WTC11 (cell line): ENCODE results near the gene CLIC6. TPM values are rescaled to one million over a fixed set of nuclear protein-coding genes. Genes with fewer than 3 reads are reported as not detected.

Experiments
- ATAC-seq: fragments of 200-7000 bp; cut with Tn5 transposase; 2 replicates; pipeline ENCODE4 v1.10.0; 2021; ENCODE audit warnings: mild to moderate bottlenecking, moderate library complexity
- CTCF ChIA-PET: fragments of 300-600 bp; sonication (Branson Sonifier 250); formaldehyde crosslinking; loops from one replicate; lab custom pipeline; 2021; ENCODE audit warnings: antibody characterized with exemption; lab: Charles Lee
- POLR2A ChIA-PET: fragments of 350-600 bp; sonication (Branson Sonifier 250); formaldehyde crosslinking; loops from one replicate; lab custom pipeline; 2021; ENCODE audit warnings: antibody characterized with exemption; lab: Charles Lee
- DNase-seq: peaks from one replicate; pipeline ENCODE4 v3.0.0; 2021; ENCODE audit warnings: low spot score
- H3K27ac Mint-ChIP-seq: 2 replicates; pipeline ENCODE4 v1.8.0; 2021; ENCODE audit warnings: mixed read lengths
- H3K27me3 Mint-ChIP-seq: 2 replicates; pipeline ENCODE4 v1.8.0; 2021; ENCODE audit warnings: low read depth, mild to moderate bottlenecking, moderate library complexity, mixed read lengths
- H3K36me3 Mint-ChIP-seq: 2 replicates; pipeline ENCODE4 v1.8.0; 2021; ENCODE audit warnings: mixed read lengths
- H3K4me1 Mint-ChIP-seq: 2 replicates; pipeline ENCODE4 v1.8.0; 2022; ENCODE audit warnings: mixed read lengths
- H3K4me3 Mint-ChIP-seq: 2 replicates; pipeline ENCODE4 v1.8.0; 2021; ENCODE audit warnings: mild to moderate bottlenecking, moderate library complexity, mixed read lengths
- H3K9me3 Mint-ChIP-seq: 2 replicates; pipeline ENCODE4 v1.8.0; 2021; ENCODE audit warnings: mixed read lengths
- CREB1 ChIP-seq: sonication (generic); formaldehyde crosslinking; IDR thresholded peaks from 2 replicates; pipeline ENCODE4 v1.8.0; 2023; ENCODE audit warnings: mild to moderate bottlenecking, missing genetic modification reagents
- CREM ChIP-seq: sonication (generic); formaldehyde crosslinking; IDR thresholded peaks from 2 replicates; pipeline ENCODE4 v1.8.1; 2022; ENCODE audit warnings: mild to moderate bottlenecking, missing genetic modification reagents, moderate library complexity
- ETV6 ChIP-seq: sonication (generic); formaldehyde crosslinking; IDR thresholded peaks from 2 replicates; pipeline ENCODE4 v1.8.1; 2022; ENCODE audit warnings: mild to moderate bottlenecking, missing genetic modification reagents
- FOXJ3 ChIP-seq: sonication (generic); formaldehyde crosslinking; IDR thresholded peaks from 2 replicates; pipeline ENCODE4 v1.9.0; 2021; ENCODE audit warnings: missing genetic modification reagents, mild to moderate bottlenecking, borderline replicate concordance
- FOXK1 ChIP-seq: sonication (generic); formaldehyde crosslinking; IDR thresholded peaks from 2 replicates; pipeline ENCODE4 v1.8.0; 2022; ENCODE audit warnings: mild to moderate bottlenecking, moderate library complexity, missing genetic modification reagents
- FOXP1 ChIP-seq: sonication (generic); formaldehyde crosslinking; IDR thresholded peaks from 2 replicates; pipeline ENCODE4 v1.8.0; 2022; ENCODE audit warnings: missing genetic modification reagents, mild to moderate bottlenecking, moderate library complexity, borderline replicate concordance
- GRHL2 ChIP-seq: fragments of 250-450 bp; sonication (Bioruptor Pico); IDR thresholded peaks from 2 replicates; pipeline ENCODE4 v1.8.0; 2022; ENCODE audit warnings: mild to moderate bottlenecking, moderate library complexity; ENCODE audit not compliant: insufficient replicate concordance, severe bottlenecking
- GTF2I ChIP-seq: fragments of 250-450 bp; sonication (Bioruptor Pico); conservative IDR thresholded peaks from 2 replicates; pipeline ENCODE4 v1.4.0; 2021; ENCODE audit warnings: mild to moderate bottlenecking
- IRF2 ChIP-seq: sonication (generic); formaldehyde crosslinking; IDR thresholded peaks from 2 replicates; pipeline ENCODE4 v1.8.0; 2022; ENCODE audit warnings: low read depth, missing genetic modification reagents, borderline replicate concordance
- JAZF1 ChIP-seq: fragments of 250-450 bp; sonication (Bioruptor Pico); IDR thresholded peaks from 2 replicates; pipeline ENCODE4 v1.9.0; 2021; ENCODE audit warnings: moderate library complexity, mild to moderate bottlenecking, inconsistent platforms
- JUN ChIP-seq: sonication (generic); formaldehyde crosslinking; IDR thresholded peaks from 2 replicates; pipeline ENCODE4 v1.8.0; 2023; ENCODE audit warnings: mild to moderate bottlenecking, missing genetic modification reagents
- NFATC4 ChIP-seq: fragments of 250-450 bp; sonication (Bioruptor Pico); IDR thresholded peaks from 2 replicates; pipeline ENCODE4 v1.9.0; 2021; ENCODE audit warnings: mild to moderate bottlenecking
- NR3C1 ChIP-seq: sonication (generic); formaldehyde crosslinking; conservative IDR thresholded peaks from 2 replicates; pipeline ENCODE4 v1.8.1; 2023; ENCODE audit warnings: low read depth, mild to moderate bottlenecking, missing genetic modification reagents
- PRRX2 ChIP-seq: fragments of 250-450 bp; sonication (Bioruptor Pico); IDR thresholded peaks from 2 replicates; pipeline ENCODE4 v1.8.0; 2021; ENCODE audit warnings: mild to moderate bottlenecking
- SMAD4 ChIP-seq: sonication (generic); formaldehyde crosslinking; IDR thresholded peaks from 2 replicates; pipeline ENCODE4 v1.8.0; 2022; ENCODE audit warnings: mild to moderate bottlenecking, missing genetic modification reagents
- TCF7 ChIP-seq: sonication (generic); formaldehyde crosslinking; IDR thresholded peaks from 2 replicates; pipeline ENCODE4 v1.8.0; 2022; ENCODE audit warnings: mild to moderate bottlenecking, low read depth, missing genetic modification reagents, moderate library complexity
- TP53 ChIP-seq: sonication (generic); formaldehyde crosslinking; IDR thresholded peaks from 2 replicates; pipeline ENCODE4 v1.8.1; 2023; ENCODE audit warnings: mild to moderate bottlenecking, missing genetic modification reagents
- ZNF138 ChIP-seq: sonication (generic); formaldehyde crosslinking; conservative IDR thresholded peaks from 2 replicates; pipeline ENCODE4 v1.8.1; 2022; ENCODE audit warnings: mild to moderate bottlenecking, moderate library complexity, missing genetic modification reagents
- ZNF219 ChIP-seq: sonication (generic); formaldehyde crosslinking; IDR thresholded peaks from 2 replicates; pipeline ENCODE4 v1.8.0; 2023; ENCODE audit warnings: missing genetic modification reagents, mild to moderate bottlenecking, borderline replicate concordance
- ZNF396 ChIP-seq: fragments of 250-450 bp; sonication (Bioruptor Pico); IDR thresholded peaks from 2 replicates; pipeline ENCODE4 v1.8.0; 2021; ENCODE audit warnings: mild to moderate bottlenecking, moderate library complexity, borderline replicate concordance
- total RNA-seq: library from RNA; stranded (reverse); gene quantifications from 3 replicates; pipeline ENCODE4 v1.2.3, GENCODE V29; 2021
- TF ChIP-seq, protein P1 (sequence below): sonication (generic); formaldehyde crosslinking; IDR thresholded peaks from 2 replicates; pipeline ENCODE4 v1.8.1; 2022; ENCODE audit warnings: missing genetic modification reagents, borderline replicate concordance
- TF ChIP-seq, protein P2 (sequence below): fragments of 250-450 bp; sonication (Bioruptor Pico); IDR thresholded peaks from 2 replicates; pipeline ENCODE4 v1.9.0; 2021; ENCODE audit warnings: moderate library complexity, mild to moderate bottlenecking, inconsistent platforms, borderline replicate concordance
- TF ChIP-seq, protein P3 (sequence below): sonication (generic); formaldehyde crosslinking; IDR thresholded peaks from 2 replicates; pipeline ENCODE4 v1.8.0; 2022; ENCODE audit warnings: mild to moderate bottlenecking, missing genetic modification reagents
- TF ChIP-seq, protein P4 (sequence below): fragments of 200-600 bp; IDR thresholded peaks from 2 replicates; pipeline ENCODE4 v1.8.0; 2022; ENCODE audit warnings: antibody characterized with exemption
- TF ChIP-seq, protein P5 (sequence below): sonication (generic); formaldehyde crosslinking; conservative IDR thresholded peaks from 2 replicates; pipeline ENCODE4 v1.8.1; 2022; ENCODE audit warnings: mild to moderate bottlenecking, missing genetic modification reagents
- TF ChIP-seq, protein P6 (sequence below): sonication (generic); formaldehyde crosslinking; IDR thresholded peaks from 2 replicates; pipeline ENCODE4 v1.8.1; 2023; ENCODE audit warnings: mild to moderate bottlenecking, missing genetic modification reagents
- TF ChIP-seq, protein P7 (sequence below): fragments of 250-450 bp; sonication (Bioruptor Pico); conservative IDR thresholded peaks from 2 replicates; pipeline ENCODE4 v1.9.0; 2021; ENCODE audit warnings: mild to moderate bottlenecking

CLIC6 gene
- total RNA-seq, 1 experiment from 2014 or later, result 1.8 TPM

DNA sequence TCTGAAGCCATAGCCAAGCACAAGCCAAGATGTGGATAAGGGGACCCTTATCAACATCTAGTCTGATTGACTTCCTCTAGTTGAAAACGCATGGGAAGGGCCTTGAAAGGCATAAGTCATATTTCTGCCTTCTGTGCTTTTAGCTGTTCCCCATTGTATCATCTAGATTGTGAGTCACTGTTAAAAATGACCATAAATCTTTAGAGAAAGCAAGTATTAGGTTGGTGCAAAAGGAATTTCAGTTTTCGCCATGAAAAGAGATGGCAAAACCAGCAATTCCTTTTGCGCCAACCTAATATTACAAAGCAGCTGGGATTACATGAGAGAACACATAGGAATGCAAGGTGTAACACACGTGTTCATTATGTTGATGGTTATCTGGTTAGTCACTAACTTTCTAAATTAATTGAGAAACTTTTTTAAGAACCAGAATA, 63.6 kb downstream of the CLIC6 start:
- no peak for ATAC-seq
- ChIA-PET POLR2A (no interaction called here), CTCF (interaction anchor here (1.1 to 1.3 kb wide), 2 partner anchors 9 to 13 kb away, joined by 3 read pairs; no protein-coding TSS in a partner anchor)
- TF ChIP-seq, protein P1, sequence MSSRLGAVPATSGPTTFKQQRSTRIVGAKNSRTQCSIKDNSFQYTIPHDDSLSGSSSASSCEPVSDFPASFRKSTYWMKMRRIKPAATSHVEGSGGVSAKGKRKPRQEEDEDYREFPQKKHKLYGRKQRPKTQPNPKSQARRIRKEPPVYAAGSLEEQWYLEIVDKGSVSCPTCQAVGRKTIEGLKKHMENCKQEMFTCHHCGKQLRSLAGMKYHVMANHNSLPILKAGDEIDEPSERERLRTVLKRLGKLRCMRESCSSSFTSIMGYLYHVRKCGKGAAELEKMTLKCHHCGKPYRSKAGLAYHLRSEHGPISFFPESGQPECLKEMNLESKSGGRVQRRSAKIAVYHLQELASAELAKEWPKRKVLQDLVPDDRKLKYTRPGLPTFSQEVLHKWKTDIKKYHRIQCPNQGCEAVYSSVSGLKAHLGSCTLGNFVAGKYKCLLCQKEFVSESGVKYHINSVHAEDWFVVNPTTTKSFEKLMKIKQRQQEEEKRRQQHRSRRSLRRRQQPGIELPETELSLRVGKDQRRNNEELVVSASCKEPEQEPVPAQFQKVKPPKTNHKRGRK (CRISPR knock-in tag), result no peak
- TF ChIP-seq JAZF1 (CRISPR knock-in tag), result no peak
- TF ChIP-seq IRF2 (CRISPR knock-in tag), result no peak
- TF ChIP-seq CREM (CRISPR knock-in tag), result no peak
- no peak for TF ChIP-seq TP53
- TF ChIP-seq FOXP1 (CRISPR knock-in tag), result no peak
- TF ChIP-seq NFATC4 (CRISPR knock-in tag), result no peak
- no peak for TF ChIP-seq CREB1 (CRISPR knock-in tag)
- no peak for TF ChIP-seq ZNF138 (CRISPR knock-in tag)
- no peak for TF ChIP-seq JUN (CRISPR knock-in tag)
- TF ChIP-seq, protein P2, sequence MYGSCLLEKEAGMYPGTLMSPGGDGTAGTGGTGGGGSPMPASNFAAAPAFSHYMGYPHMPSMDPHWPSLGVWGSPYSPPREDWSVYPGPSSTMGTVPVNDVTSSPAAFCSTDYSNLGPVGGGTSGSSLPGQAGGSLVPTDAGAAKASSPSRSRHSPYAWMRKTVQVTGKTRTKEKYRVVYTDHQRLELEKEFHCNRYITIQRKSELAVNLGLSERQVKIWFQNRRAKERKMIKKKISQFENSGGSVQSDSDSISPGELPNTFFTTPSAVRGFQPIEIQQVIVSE (CRISPR knock-in tag), result no peak
- TF ChIP-seq, protein P3, sequence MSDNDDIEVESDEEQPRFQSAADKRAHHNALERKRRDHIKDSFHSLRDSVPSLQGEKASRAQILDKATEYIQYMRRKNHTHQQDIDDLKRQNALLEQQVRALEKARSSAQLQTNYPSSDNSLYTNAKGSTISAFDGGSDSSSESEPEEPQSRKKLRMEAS (CRISPR knock-in tag), result no peak
- TF ChIP-seq FOXK1 (CRISPR knock-in tag), result no peak
- TF ChIP-seq PRRX2 (CRISPR knock-in tag), result no peak
- TF ChIP-seq, protein P4, sequence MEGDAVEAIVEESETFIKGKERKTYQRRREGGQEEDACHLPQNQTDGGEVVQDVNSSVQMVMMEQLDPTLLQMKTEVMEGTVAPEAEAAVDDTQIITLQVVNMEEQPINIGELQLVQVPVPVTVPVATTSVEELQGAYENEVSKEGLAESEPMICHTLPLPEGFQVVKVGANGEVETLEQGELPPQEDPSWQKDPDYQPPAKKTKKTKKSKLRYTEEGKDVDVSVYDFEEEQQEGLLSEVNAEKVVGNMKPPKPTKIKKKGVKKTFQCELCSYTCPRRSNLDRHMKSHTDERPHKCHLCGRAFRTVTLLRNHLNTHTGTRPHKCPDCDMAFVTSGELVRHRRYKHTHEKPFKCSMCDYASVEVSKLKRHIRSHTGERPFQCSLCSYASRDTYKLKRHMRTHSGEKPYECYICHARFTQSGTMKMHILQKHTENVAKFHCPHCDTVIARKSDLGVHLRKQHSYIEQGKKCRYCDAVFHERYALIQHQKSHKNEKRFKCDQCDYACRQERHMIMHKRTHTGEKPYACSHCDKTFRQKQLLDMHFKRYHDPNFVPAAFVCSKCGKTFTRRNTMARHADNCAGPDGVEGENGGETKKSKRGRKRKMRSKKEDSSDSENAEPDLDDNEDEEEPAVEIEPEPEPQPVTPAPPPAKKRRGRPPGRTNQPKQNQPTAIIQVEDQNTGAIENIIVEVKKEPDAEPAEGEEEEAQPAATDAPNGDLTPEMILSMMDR, result no peak
- Mint-ChIP-seq H3K27me3 (no peaks in the 10 kb centered on the region; the same call in 1 of the 2 replicates), H3K4me3 (no peak overlapping the region), H3K36me3 (no peaks in the 10 kb centered on the region), H3K9me3 (no peaks in the 10 kb centered on the region), H3K4me1 (peaks cover 7% of the 10 kb centered on the region), H3K27ac (no peak overlapping the region)
- no peak for DNase-seq

DNA sequence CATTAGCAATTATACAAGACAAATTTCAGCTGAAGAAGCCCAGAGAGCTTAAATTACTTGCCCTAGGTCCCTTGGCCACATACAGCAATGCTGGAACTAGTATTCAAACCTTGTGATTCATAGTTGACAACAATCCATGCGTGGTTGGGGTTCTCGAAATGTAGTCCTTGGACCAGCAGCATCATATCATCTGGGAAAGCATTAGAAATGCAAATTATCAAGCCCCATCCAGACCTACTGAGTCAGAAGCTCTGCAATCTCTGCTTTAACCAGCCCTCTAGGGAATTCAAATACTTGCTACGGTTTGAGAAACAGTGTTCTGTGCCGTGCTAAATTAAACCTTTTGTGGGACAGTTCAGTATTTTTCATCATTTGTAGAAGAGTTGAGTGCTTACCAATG, 65.1 kb downstream of the CLIC6 start:
- no peak overlapping the region for H3K4me3 Mint-ChIP-seq
- H3K27me3 Mint-ChIP-seq, result no peaks in the 10 kb centered on the region; the same call in 1 of the 2 replicates
- no peaks in the 10 kb centered on the region for H3K9me3 Mint-ChIP-seq
- ATAC-seq (no peak), DNase-seq (no peak)
- no peak overlapping the region for H3K27ac Mint-ChIP-seq
- H3K36me3 Mint-ChIP-seq, result no peaks in the 10 kb centered on the region
- POLR2A ChIA-PET, result no interaction called here
- peaks cover 2% of the 10 kb centered on the region for H3K4me1 Mint-ChIP-seq
- CTCF ChIA-PET, result no interaction called here
- TF ChIP-seq, protein P5, sequence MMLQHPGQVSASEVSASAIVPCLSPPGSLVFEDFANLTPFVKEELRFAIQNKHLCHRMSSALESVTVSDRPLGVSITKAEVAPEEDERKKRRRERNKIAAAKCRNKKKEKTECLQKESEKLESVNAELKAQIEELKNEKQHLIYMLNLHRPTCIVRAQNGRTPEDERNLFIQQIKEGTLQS (CRISPR knock-in tag), result no peak
- TF ChIP-seq, protein P6, sequence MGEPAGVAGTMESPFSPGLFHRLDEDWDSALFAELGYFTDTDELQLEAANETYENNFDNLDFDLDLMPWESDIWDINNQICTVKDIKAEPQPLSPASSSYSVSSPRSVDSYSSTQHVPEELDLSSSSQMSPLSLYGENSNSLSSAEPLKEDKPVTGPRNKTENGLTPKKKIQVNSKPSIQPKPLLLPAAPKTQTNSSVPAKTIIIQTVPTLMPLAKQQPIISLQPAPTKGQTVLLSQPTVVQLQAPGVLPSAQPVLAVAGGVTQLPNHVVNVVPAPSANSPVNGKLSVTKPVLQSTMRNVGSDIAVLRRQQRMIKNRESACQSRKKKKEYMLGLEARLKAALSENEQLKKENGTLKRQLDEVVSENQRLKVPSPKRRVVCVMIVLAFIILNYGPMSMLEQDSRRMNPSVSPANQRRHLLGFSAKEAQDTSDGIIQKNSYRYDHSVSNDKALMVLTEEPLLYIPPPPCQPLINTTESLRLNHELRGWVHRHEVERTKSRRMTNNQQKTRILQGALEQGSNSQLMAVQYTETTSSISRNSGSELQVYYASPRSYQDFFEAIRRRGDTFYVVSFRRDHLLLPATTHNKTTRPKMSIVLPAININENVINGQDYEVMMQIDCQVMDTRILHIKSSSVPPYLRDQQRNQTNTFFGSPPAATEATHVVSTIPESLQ (CRISPR knock-in tag), result no peak
- TF ChIP-seq ZNF396 (no peak), GTF2I (CRISPR knock-in tag) (no peak), NR3C1 (no peak), FOXP1 (CRISPR knock-in tag) (no peak), FOXJ3 (no peak), ZNF219 (CRISPR knock-in tag) (no peak), ETV6 (CRISPR knock-in tag) (no peak), SMAD4 (CRISPR knock-in tag) (no peak), TCF7 (CRISPR knock-in tag) (no peak), GRHL2 (CRISPR knock-in tag) (no peak)
- TF ChIP-seq, protein P7, sequence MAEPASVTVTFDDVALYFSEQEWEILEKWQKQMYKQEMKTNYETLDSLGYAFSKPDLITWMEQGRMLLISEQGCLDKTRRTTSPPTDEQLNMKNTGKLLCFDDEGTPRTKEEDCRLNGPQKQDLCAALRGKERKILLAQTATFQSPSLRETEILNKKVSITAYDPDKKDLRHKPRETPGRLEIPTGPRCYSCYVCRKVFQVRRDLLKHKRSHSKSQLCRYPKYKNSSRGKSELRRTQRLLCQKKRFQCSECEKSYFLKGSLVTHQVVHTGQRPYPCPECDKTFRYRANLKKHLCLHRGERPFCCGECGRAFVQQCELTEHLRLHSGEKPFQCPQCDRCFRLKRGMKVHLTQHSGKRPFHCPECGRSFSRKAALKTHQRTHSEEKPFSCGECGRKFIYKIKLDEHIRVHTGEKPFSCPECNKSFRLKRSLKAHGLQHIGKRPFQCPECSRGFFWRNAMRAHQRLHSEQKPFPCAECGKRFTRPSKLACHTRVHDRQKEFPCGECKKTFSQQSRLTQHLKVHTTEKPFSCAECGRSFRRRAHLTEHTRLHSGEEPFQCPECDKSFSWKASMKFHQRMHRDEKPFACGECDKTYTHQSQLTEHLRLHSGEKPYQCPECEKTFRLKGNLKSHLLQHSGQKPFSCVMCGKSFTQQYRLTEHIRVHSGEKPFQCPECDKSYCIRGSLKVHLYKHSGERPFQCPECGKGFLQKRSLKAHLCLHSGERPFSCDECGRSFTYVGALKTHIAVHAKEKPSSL (CRISPR knock-in tag), result no peak
